GM12892 (cell line): ENCODE results near the gene KRTAP5-4.
"Not testable (repeated sequence)": the region's sequence is repeated elsewhere in the genome, so short reads cannot be mapped to it uniquely, and the experiment has no call there.

Source experiments
- POLR2A ChIP-seq: IDR thresholded peaks from 2 replicates; pipeline ENCODE4 v1.6.1; 2011; ENCODE audit warnings: low read depth, low read length, control low read depth
- POLR2AphosphoS5 ChIP-seq: IDR thresholded peaks from 2 replicates; pipeline ENCODE4 v1.6.1; 2011; ENCODE audit warnings: low read depth, low read length, control low read depth
- TAF1 ChIP-seq: IDR thresholded peaks from 2 replicates; pipeline ENCODE4 v1.6.1; 2011; ENCODE audit warnings: low read depth, mild to moderate bottlenecking, control low read depth, low read length, borderline replicate concordance

GRCh38 chr11:1605923-1606322, 16.0 kb downstream of the KRTAP5-4 start:
- not testable (repeated sequence) for TF ChIP-seq POLR2A, TAF1, POLR2AphosphoS5
